22Rv1 (cell line): ENCODE measurements around the gene GPATCH8.
"Not testable (repeated sequence)": the region's sequence is repeated elsewhere in the genome, so short reads cannot be mapped to it uniquely, and the experiment has no call there.

Experiments used
- ZFX ChIP-seq: fragments of 450-650 bp; IDR thresholded peaks from 2 replicates; pipeline ENCODE4 v1.6.1; 2017; ENCODE audit warnings: antibody characterized with exemption, borderline replicate concordance
- TF ChIP-seq, protein P1 (sequence below): fragments of 450-650 bp; IDR thresholded peaks from 2 replicates; pipeline ENCODE4 v1.5.1; 2017; ENCODE audit warnings: mild to moderate bottlenecking

GRCh38 chr17:44537922-44538321 is 34.7 kb upstream of the GPATCH8 start:
- TF ChIP-seq, protein P1, sequence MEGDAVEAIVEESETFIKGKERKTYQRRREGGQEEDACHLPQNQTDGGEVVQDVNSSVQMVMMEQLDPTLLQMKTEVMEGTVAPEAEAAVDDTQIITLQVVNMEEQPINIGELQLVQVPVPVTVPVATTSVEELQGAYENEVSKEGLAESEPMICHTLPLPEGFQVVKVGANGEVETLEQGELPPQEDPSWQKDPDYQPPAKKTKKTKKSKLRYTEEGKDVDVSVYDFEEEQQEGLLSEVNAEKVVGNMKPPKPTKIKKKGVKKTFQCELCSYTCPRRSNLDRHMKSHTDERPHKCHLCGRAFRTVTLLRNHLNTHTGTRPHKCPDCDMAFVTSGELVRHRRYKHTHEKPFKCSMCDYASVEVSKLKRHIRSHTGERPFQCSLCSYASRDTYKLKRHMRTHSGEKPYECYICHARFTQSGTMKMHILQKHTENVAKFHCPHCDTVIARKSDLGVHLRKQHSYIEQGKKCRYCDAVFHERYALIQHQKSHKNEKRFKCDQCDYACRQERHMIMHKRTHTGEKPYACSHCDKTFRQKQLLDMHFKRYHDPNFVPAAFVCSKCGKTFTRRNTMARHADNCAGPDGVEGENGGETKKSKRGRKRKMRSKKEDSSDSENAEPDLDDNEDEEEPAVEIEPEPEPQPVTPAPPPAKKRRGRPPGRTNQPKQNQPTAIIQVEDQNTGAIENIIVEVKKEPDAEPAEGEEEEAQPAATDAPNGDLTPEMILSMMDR = not testable (repeated sequence)
- TF ChIP-seq ZFX = not testable (repeated sequence)
